ENCODE data around the gene SERPINA4. TPM values are rescaled to one million over a fixed set of nuclear protein-coding genes. Genes with fewer than 3 reads are reported as not detected.

SERPINA4 gene
- total RNA-seq, 1 donor from 2014 or later = not detected

- H2AFZ ChIP-seq (replicated peaks) = no peak overlapping the region
- H3F3A ChIP-seq (ENCODE audit: low read depth) = peaks cover 8% of the 10 kb centered on the region
- Mint-ChIP-seq H3K27me3 (ENCODE audit: insufficient read depth, low read depth) (peaks cover 15% of the 10 kb centered on the region), H3K27ac (no peak overlapping the region), H3K36me3 (peaks cover 2% of the 10 kb centered on the region), H3K4me3 (no peak overlapping the region), H3K9me3 (peaks cover 5% of the 10 kb centered on the region), H3K4me1 (peaks cover 13% of the 10 kb centered on the region)
- H3K9ac ChIP-seq = no peak overlapping the region
- no peaks in the 10 kb centered on the region for H3K9me3 ChIP-seq (ENCODE audit: low read depth)
- H3K36me3 ChIP-seq = no peaks in the 10 kb centered on the region
- no peaks in the 10 kb centered on the region for H4K20me1 ChIP-seq (ENCODE audit: low read depth)
- no peak for DNase-seq (ENCODE audit: low spot score)
- H3K4me2 ChIP-seq = no peak overlapping the region
- no peak overlapping the region for H3K4me3 ChIP-seq
- TF ChIP-seq EZH2 (IDR thresholded peaks at IDR 0.05) (no peak), EZH2phosphoT487 (IDR thresholded peaks at IDR 0.05) (no peak), CTCF (IDR thresholded peaks at IDR 0.05) (no peak)
- no peaks in the 10 kb centered on the region for H3K79me2 ChIP-seq (ENCODE audit: low read depth)
- no peaks in the 10 kb centered on the region for H3K27me3 ChIP-seq
- peaks cover 10% of the 10 kb centered on the region for H3K4me1 ChIP-seq
- no peak overlapping the region for H3K27ac ChIP-seq
Measured at GRCh38 chr14:94588311-94588710, 27.1 kb downstream of the SERPINA4 start.

- peaks cover 5% of the 10 kb centered on the region for H3K9me3 Mint-ChIP-seq
- no peak for TF ChIP-seq EZH2phosphoT487 (IDR thresholded peaks at IDR 0.05)
- H3K27me3 Mint-ChIP-seq (ENCODE audit: insufficient read depth, low read depth) = peaks cover 8% of the 10 kb centered on the region
Measured at GRCh38 chr14:94591073-94591472, 29.8 kb downstream of the SERPINA4 start.

GRCh38 chr14:94591871-94592270, 30.6 kb downstream of the SERPINA4 start:
- H3K36me3 ChIP-seq = no peaks in the 10 kb centered on the region
- peaks cover 5% of the 10 kb centered on the region for H3K9me3 Mint-ChIP-seq
- H3K9me3 ChIP-seq (ENCODE audit: low read depth) = no peaks in the 10 kb centered on the region
- no peak for TF ChIP-seq EZH2 (IDR thresholded peaks at IDR 0.05)
- TF ChIP-seq EZH2phosphoT487 (IDR thresholded peaks at IDR 0.05) = no peak
- no peak for TF ChIP-seq CTCF (IDR thresholded peaks at IDR 0.05)
- H3K27ac ChIP-seq = no peak overlapping the region
- no peaks in the 10 kb centered on the region for H3K79me2 ChIP-seq (ENCODE audit: low read depth)
- no peaks in the 10 kb centered on the region for H4K20me1 ChIP-seq (ENCODE audit: low read depth)
- H3K4me1 Mint-ChIP-seq = peaks cover 23% of the 10 kb centered on the region
- no peaks in the 10 kb centered on the region for H3K4me1 ChIP-seq
- H3K9ac ChIP-seq = no peak overlapping the region
- peaks cover 9% of the 10 kb centered on the region for H3K27me3 Mint-ChIP-seq (ENCODE audit: insufficient read depth, low read depth)
- H3F3A ChIP-seq (ENCODE audit: low read depth) = no peaks in the 10 kb centered on the region
- no peak overlapping the region for H3K4me2 ChIP-seq
- no peak overlapping the region for H3K4me3 Mint-ChIP-seq
- no peak overlapping the region for H2AFZ ChIP-seq (replicated peaks)
- H3K27ac Mint-ChIP-seq = no peak overlapping the region
- H3K4me3 ChIP-seq = no peak overlapping the region
- H3K36me3 Mint-ChIP-seq = peaks cover 2% of the 10 kb centered on the region
- DNase-seq (ENCODE audit: low spot score) = no peak
- no peaks in the 10 kb centered on the region for H3K27me3 ChIP-seq

More at GRCh38 chr14:94591073-94591472, 29.8 kb downstream of the SERPINA4 start:
- no peaks in the 10 kb centered on the region for H4K20me1 ChIP-seq (ENCODE audit: low read depth)
- H3K36me3 Mint-ChIP-seq = peaks cover 2% of the 10 kb centered on the region
- no peaks in the 10 kb centered on the region for H3K36me3 ChIP-seq
- H3K79me2 ChIP-seq (ENCODE audit: low read depth) = no peaks in the 10 kb centered on the region
- H3K9ac ChIP-seq = no peak overlapping the region
- H3K4me3 ChIP-seq = no peak overlapping the region
- no peak overlapping the region for H3K4me2 ChIP-seq
- no peaks in the 10 kb centered on the region for H3K9me3 ChIP-seq (ENCODE audit: low read depth)
- DNase-seq (ENCODE audit: low spot score) = no peak
- H3K27me3 ChIP-seq = no peaks in the 10 kb centered on the region
- no peak overlapping the region for H3K27ac ChIP-seq
- peaks cover 21% of the 10 kb centered on the region for H3K4me1 Mint-ChIP-seq
- H3K27ac Mint-ChIP-seq = no peak overlapping the region
- no peaks in the 10 kb centered on the region for H3F3A ChIP-seq (ENCODE audit: low read depth)
- H3K4me3 Mint-ChIP-seq = peak overlapping the region; percentile 16
- H2AFZ ChIP-seq (replicated peaks) = no peak overlapping the region
- no peaks in the 10 kb centered on the region for H3K4me1 ChIP-seq

GRCh38 chr14:94592457-94592856, 31.2 kb downstream of the SERPINA4 start:
- Histone ChIP-seq H2AFZ (replicated peaks) (no peak overlapping the region), H3K4me3 (no peak overlapping the region), H3K27ac (no peak overlapping the region), H3K4me2 (no peak overlapping the region), H3K79me2 (ENCODE audit: low read depth) (no peaks in the 10 kb centered on the region), H3K4me1 (no peaks in the 10 kb centered on the region), H3F3A (ENCODE audit: low read depth) (no peaks in the 10 kb centered on the region), H3K9me3 (ENCODE audit: low read depth) (no peaks in the 10 kb centered on the region), H3K9ac (no peak overlapping the region), H3K27me3 (no peaks in the 10 kb centered on the region), H4K20me1 (ENCODE audit: low read depth) (no peaks in the 10 kb centered on the region), H3K36me3 (no peaks in the 10 kb centered on the region)
- Mint-ChIP-seq H3K9me3 (peaks cover 5% of the 10 kb centered on the region), H3K4me1 (peaks cover 23% of the 10 kb centered on the region), H3K27ac (no peak overlapping the region), H3K4me3 (no peak overlapping the region), H3K27me3 (ENCODE audit: insufficient read depth, low read depth) (peaks cover 6% of the 10 kb centered on the region), H3K36me3 (peaks cover 2% of the 10 kb centered on the region)
- no peak for DNase-seq (ENCODE audit: low spot score)
- TF ChIP-seq EZH2phosphoT487 (IDR thresholded peaks at IDR 0.05) = no peak
- TF ChIP-seq EZH2 (IDR thresholded peaks at IDR 0.05) = no peak
- no peak for TF ChIP-seq CTCF (IDR thresholded peaks at IDR 0.05)

Data from neural progenitor cell (in vitro differentiated cells).